Fibroblast of the aortic adventitia (primary cell): ENCODE results near the gene LTBP4. TPM values are rescaled to one million over a fixed set of nuclear protein-coding genes. Genes with fewer than 3 reads are reported as not detected.

Source experiments
- DNase-seq: peaks from one replicate; pipeline ENCODE4 v3.0.0-alpha.2; 2010; ENCODE audit warnings: low read depth
- H3K4me3 ChIP-seq: 2 replicates; pipeline ENCODE4 v1.5.1; 2011; ENCODE audit warnings: low read depth, mild to moderate bottlenecking, control low read depth, low read length, moderate library complexity
- total RNA-seq: library from RNA; depleted of rRNA; stranded (reverse); fragments of >200 nt; gene quantifications from 2 replicates; pipeline ENCODE4 v1.2.3, GENCODE V29; 2012; ENCODE audit warnings: low replicate concordance
- TF ChIP-seq, protein P1 (sequence below): IDR thresholded peaks from 2 replicates; pipeline ENCODE4 v1.5.1; 2011; ENCODE audit warnings: mild to moderate bottlenecking, low read length, control low read depth, inconsistent platforms; ENCODE audit not compliant: insufficient read depth

Gene LTBP4
- total RNA-seq, 1 donor, result 31.5 TPM

DNA sequence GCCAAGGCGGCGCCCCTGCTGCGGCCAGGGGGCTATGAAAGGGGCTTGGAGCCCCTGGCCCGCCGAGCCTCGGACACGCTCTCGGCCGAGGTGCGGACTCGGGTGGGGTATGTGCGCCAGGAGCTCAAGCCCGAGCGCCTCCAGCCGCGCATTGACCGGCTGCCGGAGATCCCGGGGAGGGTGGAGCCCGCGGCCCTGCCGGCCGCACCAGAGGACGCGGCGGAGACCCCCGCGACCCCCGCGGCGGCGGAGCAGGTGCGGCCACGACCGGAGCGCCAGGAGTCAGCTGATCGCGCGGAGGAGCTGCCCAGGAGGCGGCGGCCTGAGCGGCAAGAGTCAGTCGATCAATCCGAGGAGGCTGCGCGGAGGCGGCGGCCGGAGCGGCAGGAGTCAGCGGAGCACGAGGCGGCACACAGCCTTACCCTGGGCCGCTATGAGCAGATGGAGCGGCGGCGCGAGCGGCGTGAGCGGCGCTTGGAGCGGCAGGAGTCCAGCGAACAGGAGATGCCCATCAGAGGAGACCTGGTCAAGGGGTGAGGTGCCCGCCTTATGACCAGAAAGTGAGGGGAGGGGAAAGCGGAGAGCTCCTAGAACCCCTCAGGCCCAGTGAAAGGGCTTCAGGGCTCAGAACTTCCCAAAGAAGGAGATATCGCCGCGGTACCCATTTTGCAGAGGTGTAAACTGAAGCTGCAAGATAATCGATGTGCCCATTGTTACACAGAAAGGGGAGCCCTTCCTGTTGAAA is 33.2 kb upstream of the LTBP4 start:
- DNase-seq, result no peak
- H3K4me3 ChIP-seq, result peak overlapping the region; percentile 47
- TF ChIP-seq, protein P1, sequence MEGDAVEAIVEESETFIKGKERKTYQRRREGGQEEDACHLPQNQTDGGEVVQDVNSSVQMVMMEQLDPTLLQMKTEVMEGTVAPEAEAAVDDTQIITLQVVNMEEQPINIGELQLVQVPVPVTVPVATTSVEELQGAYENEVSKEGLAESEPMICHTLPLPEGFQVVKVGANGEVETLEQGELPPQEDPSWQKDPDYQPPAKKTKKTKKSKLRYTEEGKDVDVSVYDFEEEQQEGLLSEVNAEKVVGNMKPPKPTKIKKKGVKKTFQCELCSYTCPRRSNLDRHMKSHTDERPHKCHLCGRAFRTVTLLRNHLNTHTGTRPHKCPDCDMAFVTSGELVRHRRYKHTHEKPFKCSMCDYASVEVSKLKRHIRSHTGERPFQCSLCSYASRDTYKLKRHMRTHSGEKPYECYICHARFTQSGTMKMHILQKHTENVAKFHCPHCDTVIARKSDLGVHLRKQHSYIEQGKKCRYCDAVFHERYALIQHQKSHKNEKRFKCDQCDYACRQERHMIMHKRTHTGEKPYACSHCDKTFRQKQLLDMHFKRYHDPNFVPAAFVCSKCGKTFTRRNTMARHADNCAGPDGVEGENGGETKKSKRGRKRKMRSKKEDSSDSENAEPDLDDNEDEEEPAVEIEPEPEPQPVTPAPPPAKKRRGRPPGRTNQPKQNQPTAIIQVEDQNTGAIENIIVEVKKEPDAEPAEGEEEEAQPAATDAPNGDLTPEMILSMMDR, result no peak

DNA sequence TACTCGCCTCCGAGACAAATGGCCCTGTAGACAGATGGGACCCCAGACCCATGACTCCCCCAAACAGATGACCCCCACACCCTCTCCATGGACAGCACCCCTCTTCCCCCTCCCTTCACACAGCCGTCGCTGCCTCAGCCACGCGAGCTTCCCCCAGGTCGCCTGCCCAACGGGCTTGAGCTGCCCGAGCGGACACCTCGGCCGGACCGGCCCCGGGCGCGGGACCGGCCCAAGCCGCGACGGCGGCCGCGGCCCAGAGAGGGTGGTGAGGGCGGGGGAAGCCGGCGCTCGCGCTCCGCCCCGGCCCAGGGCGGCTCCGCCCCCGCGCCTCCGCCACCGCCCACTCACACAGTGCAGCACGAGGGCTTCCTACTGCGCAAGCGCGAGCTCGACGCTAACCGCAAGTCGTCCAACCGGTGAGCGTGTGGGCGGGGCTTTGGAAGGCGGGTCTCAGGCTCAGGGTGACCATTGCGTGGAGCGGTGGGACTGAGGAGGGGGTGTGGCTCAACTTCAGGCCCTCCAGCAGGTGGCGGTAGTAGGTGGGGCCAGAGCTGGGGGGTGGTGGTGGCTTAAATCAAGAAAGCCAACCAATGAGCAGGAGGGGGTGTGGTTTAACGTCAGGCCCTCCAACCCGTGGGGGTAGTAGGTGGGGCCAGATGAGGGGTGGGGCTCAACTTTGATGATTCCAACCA is 30.7 kb upstream of the LTBP4 start:
- H3K4me3 ChIP-seq, result peak overlapping the region; percentile 68
- TF ChIP-seq, protein P1, result no peak
- peak; percentile 100 for DNase-seq

DNA sequence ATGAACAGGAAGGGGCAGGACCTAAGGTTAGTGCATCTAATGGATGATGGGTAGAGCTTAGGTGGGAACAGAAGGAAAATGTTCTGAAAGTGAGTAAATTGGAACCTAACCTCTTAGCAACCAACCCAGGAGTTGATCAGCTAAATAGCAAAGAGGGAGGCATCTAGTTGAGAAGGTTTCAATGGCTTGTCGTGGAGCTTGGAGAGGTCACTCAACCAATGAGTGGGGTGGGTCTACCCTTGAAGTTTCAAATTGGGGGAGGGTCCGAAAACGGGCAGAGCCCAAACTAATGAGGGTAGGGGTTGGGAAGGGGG is 30.2 kb upstream of the LTBP4 start:
- DNase-seq, result no peak
- peak overlapping the region; percentile 2 for H3K4me3 ChIP-seq
- TF ChIP-seq, protein P1, result no peak

DNA sequence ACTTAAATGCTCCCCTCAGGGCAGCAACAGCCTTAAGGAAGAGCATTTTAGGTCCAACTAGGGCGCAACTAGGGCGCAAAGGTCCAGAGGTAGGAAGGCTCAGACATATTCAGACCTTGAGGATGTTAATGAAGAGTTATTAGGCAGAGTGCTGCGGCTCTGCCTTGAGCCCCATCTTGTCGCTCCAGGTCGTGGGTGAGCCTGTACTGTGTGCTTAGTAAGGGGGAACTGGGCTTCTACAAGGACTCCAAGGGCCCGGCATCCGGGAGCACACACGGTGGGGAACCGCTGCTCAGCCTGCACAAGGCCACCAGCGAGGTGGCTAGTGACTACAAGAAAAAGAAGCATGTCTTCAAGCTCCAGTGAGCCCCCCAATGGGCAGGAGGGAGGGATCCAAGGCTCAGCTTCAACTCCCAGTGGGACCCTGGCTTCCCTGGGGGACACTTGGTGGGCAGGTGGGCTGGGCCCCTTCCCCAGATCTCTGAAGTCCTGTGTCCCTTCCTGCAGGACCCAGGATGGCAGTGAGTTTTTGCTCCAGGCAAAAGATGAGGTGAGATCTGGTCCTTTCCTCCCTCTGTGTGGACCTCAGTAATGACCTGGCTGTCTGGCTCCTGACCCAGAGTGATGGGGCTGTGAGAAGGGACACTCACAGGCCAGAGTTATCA is 29.2 kb upstream of the LTBP4 start:
- TF ChIP-seq, protein P1, result no peak
- no peak overlapping the region for H3K4me3 ChIP-seq
- DNase-seq, result no peak

DNA sequence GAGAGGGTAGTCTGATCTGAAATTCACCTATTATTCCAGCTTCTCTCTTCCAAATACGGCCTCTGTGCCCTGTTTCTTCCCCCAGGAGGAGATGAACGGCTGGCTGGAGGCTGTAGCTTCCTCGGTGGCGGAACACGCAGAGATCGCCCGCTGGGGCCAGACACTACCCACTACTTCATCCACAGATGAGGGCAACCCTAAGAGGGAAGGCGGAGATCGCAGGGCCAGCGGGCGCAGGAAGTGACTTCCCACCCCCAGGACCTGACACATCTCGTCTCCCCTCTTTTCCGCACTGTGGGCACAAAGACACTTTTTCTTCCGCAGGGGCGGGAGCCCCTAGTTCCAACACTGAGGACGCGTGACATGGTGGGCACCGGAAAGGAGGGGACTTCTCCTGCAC is 25.8 kb upstream of the LTBP4 start:
- no peak for DNase-seq
- TF ChIP-seq, protein P1, result no peak
- H3K4me3 ChIP-seq, result no peak overlapping the region

DNA sequence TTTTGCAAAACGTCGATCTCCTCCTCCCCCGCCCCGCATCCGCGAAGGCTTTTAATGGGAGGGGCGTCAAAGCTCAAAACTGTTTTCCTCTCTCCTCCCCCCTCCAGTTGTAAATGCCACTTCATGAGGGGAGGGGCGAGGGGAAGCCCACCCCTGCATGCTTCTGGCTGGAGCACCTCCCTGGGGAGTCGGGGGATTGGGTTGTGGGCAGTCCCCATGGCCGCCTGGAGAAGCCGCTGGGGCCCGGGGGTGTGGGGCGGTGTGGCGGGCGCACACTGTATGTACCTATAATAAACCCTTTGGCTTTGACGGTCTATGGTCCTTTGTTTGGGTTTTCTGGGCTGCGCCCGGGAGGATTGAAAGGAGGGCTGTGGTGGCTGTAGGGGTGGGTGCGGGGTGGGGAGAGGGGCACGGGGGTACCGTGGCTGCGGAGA is 25.0 kb upstream of the LTBP4 start:
- TF ChIP-seq, protein P1, result no peak
- H3K4me3 ChIP-seq, result peak overlapping the region; percentile 48
- no peak for DNase-seq
